Common myeloid progenitor, CD34-positive (primary cell): Measurements from ENCODE around the gene AFAP1L2.

Experiments used
- CTCF ChIA-PET: fragments of 350-600 bp; sonication (Branson Sonifier 250); formaldehyde crosslinking; loops from one replicate; lab custom pipeline; 2021; ENCODE audit warnings: antibody characterized with exemption; lab: Charles Lee
- POLR2A ChIA-PET: fragments of 350-600 bp; sonication (Branson Sonifier 250); formaldehyde crosslinking; loops from one replicate; lab custom pipeline; 2021; ENCODE audit warnings: antibody characterized with exemption; lab: Charles Lee
- DNase-seq, 3 donors: peaks; one replicate each; pipeline versions ENCODE4 v3.0.0 to v3.0.0-alpha.2; 2013
- H3K27ac ChIP-seq, 2 experiments: 1 replicate in 1 of 2; 2 replicates in 1 of 2; pipeline ENCODE4 v1.7.0; 2013; ENCODE audit warnings: inconsistent platforms in 2 of 2, low read length in 2 of 2, mild to moderate bottlenecking in 2 of 2, low read depth in 1 of 2, moderate library complexity in 1 of 2; ENCODE audit not compliant: severe bottlenecking in 2 of 2, insufficient read depth in 1 of 2, poor library complexity in 1 of 2
- H3K27me3 ChIP-seq, 5 experiments: replicated peaks in 2 of 5; 1 replicate in 3 of 5; 2 replicates in 2 of 5; pipeline versions ENCODE4 v1.6.1 to v1.7.0; 2013; ENCODE audit warnings: low read length in 4 of 5, mild to moderate bottlenecking in 2 of 5, moderate library complexity in 2 of 5, inconsistent platforms in 1 of 5; ENCODE audit not compliant: insufficient read depth in 5 of 5, control insufficient read depth in 4 of 5
- H3K36me3 ChIP-seq, 4 experiments: 1 replicate in 2 of 4; 2 replicates in 2 of 4; pipeline versions ENCODE4 v1.6.1 to v1.7.0; 2013; ENCODE audit warnings: low read length in 3 of 4, control low read depth in 1 of 4, mild to moderate bottlenecking in 1 of 4; ENCODE audit not compliant: control insufficient read depth in 4 of 4, insufficient read depth in 4 of 4
- H3K4me1 ChIP-seq, 4 experiments: 1 replicate in 3 of 4; 2 replicates in 1 of 4; pipeline versions ENCODE4 v1.6.1 to v1.7.1; 2013; ENCODE audit warnings: low read length in 3 of 4, mild to moderate bottlenecking in 3 of 4, control low read depth in 1 of 4, inconsistent platforms in 1 of 4, moderate library complexity in 1 of 4; ENCODE audit not compliant: control insufficient read depth in 4 of 4, insufficient read depth in 4 of 4; ENCODE audit errors: control extremely low read depth in 1 of 4
- H3K4me3 ChIP-seq, 7 experiments: 1 replicate in 4 of 7; 2 replicates in 3 of 7; pipeline versions ENCODE4 v1.5.1 to v1.7.0; 2013; ENCODE audit warnings: mild to moderate bottlenecking in 7 of 7, low read length in 6 of 7, moderate library complexity in 6 of 7, inconsistent platforms in 2 of 7, low read depth in 2 of 7, control low read depth in 1 of 7; ENCODE audit not compliant: insufficient read depth in 4 of 7, control insufficient read depth in 1 of 7; ENCODE audit errors: extremely low read depth in 1 of 7
- H3K9me3 ChIP-seq, 5 experiments: 1 replicate in 4 of 5; 2 replicates in 1 of 5; pipeline versions ENCODE4 v1.6.1 to v1.7.1; 2013; ENCODE audit warnings: low read length in 4 of 5, mild to moderate bottlenecking in 2 of 5, inconsistent platforms in 1 of 5, low read depth in 1 of 5, moderate library complexity in 1 of 5; ENCODE audit not compliant: control insufficient read depth in 4 of 5, insufficient read depth in 2 of 5; ENCODE audit errors: control extremely low read depth in 1 of 5
- WGBS: methylation state at CpG from one replicate; pipeline ENCODE4 v1.1.5; 2013; ENCODE audit not compliant: insufficient coverage; 5-methylcytosine and 5-hydroxymethylcytosine counted together

AFAP1L2 gene

DNA sequence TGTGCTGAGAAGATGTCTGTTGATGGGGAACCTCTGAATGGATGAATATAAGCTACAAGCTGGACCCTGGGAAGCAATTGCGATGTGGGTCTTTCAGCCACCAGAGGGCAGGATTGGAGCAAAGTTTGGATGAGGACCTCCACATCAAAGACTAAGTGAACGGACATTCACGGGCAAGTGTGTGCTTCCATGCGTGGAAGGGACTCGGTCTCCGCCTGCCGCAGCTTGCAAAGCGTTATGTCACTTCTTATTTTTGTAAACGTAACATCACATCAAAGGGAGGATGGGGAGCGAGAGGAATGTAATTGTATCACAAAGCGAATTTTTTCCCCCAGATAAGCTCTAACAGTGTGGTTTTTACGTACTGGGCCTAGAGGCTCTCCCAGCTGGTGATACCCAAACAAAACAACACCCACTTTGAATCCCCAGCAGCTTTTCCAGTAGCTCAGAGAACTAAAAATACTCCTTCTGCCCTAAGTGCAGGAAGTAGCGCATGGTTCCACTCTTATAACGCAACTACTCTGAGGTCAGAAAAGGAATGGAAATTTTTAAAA is 100.2 kb downstream of the AFAP1L2 start:
- H3K4me1 ChIP-seq = peaks cover 5 to 13% (median 10%) of the 10 kb centered on the region in 4 experiments
- peak overlapping the region in 1 of 2 experiments; percentile 39 for H3K27ac ChIP-seq
- peak; percentile 81 to 88 (median 84) for DNase-seq
- H3K36me3 ChIP-seq = peaks cover 0 to 18% (median 4%) of the 10 kb centered on the region in 4 experiments
- peaks cover 0 to 3% (median 0%) of the 10 kb centered on the region in 5 experiments for H3K27me3 ChIP-seq
- peak overlapping the region; percentile 51 to 96 (median 79) for H3K4me3 ChIP-seq
- H3K9me3 ChIP-seq = no peaks in the 10 kb centered on the region
- ChIA-PET CTCF (interaction anchor here (0.6 to 3.4 kb wide), 52 partner anchors 9 to 826 kb away, joined by 3 to 79 read pairs (median 4); partner anchors contain the start of gene FHIP2A), POLR2A (interaction anchor here (0.6 kb wide), 1 partner anchor 17 kb away, joined by 3 read pairs; no protein-coding TSS in a partner anchor)
- WGBS = 0% methylated on average over 11 of the region's 14 CpGs

DNA sequence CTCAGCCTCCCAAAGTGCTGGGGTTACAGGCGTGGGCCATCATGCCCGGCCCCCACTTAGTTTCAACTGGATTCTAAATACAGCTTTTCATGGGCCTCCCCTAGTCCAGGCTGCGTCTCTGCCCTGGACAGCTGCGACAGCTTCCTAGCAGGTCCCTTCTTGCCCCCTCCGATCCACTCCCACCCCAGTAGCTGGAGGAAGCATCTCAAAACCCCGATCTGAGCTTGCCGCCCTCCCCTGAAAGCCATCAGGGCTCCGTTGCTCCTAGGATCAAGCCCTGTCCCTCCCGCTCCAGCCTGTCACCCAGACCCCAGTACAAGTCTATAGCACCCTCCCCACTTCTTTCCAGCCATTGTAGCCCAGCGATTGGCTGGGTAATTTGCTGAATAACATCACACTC is 100.7 kb downstream of the AFAP1L2 start:
- ChIA-PET POLR2A (no interaction called here), CTCF (interaction anchor here (0.6 to 3.4 kb wide), 44 partner anchors 8 to 827 kb away, joined by 3 to 79 read pairs (median 5); partner anchors contain the start of gene FHIP2A)
- Histone ChIP-seq H3K4me3 (peak overlapping the region in 2 of 7 experiments; percentile 75 to 79), H3K27ac (no peak overlapping the region), H3K4me1 (peaks cover 5 to 13% (median 10%) of the 10 kb centered on the region in 4 experiments), H3K36me3 (peaks cover 0 to 22% (median 6%) of the 10 kb centered on the region in 4 experiments), H3K27me3 (peaks cover 0 to 3% (median 0%) of the 10 kb centered on the region in 5 experiments), H3K9me3 (no peaks in the 10 kb centered on the region)
- WGBS = 88% methylated on average over 8 of the region's 10 CpGs
- no peak for DNase-seq

DNA sequence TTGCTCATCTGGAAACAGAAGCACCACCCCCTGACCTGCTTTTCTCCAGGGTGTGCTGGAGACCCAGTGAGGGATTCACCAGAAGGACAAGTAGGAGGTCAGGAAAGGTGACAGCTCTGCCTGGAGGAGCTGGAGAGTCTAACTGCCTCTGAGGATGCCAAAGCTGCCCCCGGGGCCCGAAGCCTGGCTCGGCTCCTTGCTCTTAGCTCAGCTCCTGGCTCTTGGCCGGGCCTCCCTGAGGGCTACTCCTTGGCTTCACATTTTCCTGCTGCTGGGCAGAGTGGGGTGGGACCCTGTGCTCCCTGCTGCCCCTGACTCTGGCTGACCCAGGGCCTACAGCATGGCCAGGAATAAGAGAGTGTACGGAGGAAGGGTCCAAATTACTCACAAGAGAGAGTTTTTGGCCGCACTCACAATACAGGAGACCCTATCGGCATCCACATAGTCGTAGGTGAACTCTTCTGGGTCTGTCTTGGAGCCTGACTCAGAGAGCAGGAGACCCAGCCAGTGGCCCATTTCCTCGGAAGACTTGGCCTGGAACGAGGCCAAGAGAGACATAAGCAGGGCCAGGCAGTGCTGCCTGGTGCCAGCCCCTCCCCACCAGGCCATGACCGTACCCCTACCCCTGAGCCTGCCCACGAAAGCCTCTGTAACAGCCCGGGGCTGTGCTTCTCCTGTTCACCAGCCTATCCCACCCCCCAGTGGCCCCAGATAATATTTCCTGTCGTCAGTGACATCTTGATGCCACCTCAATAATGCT is 102.2 kb downstream of the AFAP1L2 start:
- no peak for DNase-seq
- no peaks in the 10 kb centered on the region for H3K27me3 ChIP-seq
- H3K27ac ChIP-seq = no peak overlapping the region
- 89% methylated on average over 9 of the region's 14 CpGs for WGBS
- CTCF ChIA-PET = interaction anchor here (0.9 to 3.4 kb wide), 9 partner anchors 10 to 156 kb away, joined by 4 to 79 read pairs (median 14); no protein-coding TSS in a partner anchor
- H3K36me3 ChIP-seq = peaks cover 0 to 33% (median 12%) of the 10 kb centered on the region in 4 experiments
- H3K4me1 ChIP-seq = peaks cover 5 to 13% (median 10%) of the 10 kb centered on the region in 4 experiments
- H3K9me3 ChIP-seq = no peaks in the 10 kb centered on the region
- no peak overlapping the region for H3K4me3 ChIP-seq
- POLR2A ChIA-PET = no interaction called here

DNA sequence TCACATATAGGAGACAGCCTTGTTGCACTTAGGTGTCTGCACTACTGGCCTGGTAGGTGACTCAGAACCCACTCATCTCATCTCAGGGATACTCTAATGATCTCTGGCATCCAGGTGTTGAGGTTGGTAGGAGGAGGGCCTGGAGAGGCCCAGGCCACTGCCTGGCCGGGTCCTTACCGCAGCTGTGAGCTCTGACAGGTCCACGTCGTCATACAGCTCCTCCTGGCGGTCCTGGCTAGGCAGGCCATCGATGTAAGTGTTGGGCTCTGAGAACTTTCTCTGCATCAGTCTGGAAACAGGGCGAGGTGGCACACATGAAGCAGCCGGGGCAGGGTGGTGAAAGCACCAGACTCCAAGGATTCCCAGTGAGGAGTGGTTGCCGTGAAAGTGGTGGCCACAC is 103.1 kb downstream of the AFAP1L2 start:
- DNase-seq = no peak
- peaks cover 5 to 13% (median 10%) of the 10 kb centered on the region in 4 experiments for H3K4me1 ChIP-seq
- H3K27me3 ChIP-seq = no peaks in the 10 kb centered on the region
- ChIA-PET CTCF (interaction anchor here (1.4 kb wide), 1 partner anchor 158 kb away, joined by 3 read pairs; no protein-coding TSS in a partner anchor), POLR2A (no interaction called here)
- peaks cover 0 to 7% (median 7%) of the 10 kb centered on the region in 5 experiments for H3K9me3 ChIP-seq
- no peak overlapping the region for H3K4me3 ChIP-seq
- 95% methylated on average over 9 of the region's 9 CpGs for WGBS
- peaks cover 0 to 42% (median 20%) of the 10 kb centered on the region in 4 experiments for H3K36me3 ChIP-seq
- H3K27ac ChIP-seq = no peak overlapping the region

DNA sequence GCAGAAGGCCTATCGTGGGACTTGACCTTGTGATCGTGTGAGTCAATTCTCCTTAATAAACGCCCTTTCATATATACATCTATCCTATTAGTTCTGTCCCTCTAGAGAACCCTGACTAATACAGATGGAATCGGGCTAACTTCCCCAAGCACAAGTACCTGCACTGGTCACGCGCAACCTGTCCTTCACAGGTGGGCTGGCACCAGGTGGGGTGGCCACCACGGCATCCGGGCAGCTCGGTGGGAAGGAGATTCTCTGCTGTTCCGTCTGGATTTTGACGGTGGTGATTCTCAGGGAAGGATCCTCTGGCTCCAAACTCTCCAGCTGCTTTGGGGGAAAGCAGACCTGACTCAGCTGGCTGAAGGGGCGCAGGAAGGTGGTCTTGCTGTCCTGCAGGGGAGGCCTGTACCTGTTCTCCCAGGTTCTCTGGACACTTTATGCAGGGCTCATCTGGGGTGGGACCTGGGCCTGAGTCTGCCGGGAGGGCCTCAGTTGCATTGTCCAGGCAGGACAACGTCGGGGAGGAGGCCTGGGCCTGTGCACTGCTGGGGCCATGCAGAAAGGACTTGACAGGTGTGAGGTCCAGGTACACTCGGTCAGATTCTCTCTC is 104.2 kb downstream of the AFAP1L2 start:
- Histone ChIP-seq H3K4me3 (no peak overlapping the region), H3K4me1 (peaks cover 5 to 10% (median 9%) of the 10 kb centered on the region in 4 experiments), H3K27ac (no peak overlapping the region), H3K36me3 (peaks cover 0 to 53% (median 25%) of the 10 kb centered on the region in 4 experiments), H3K9me3 (peaks cover 2 to 17% (median 17%) of the 10 kb centered on the region in 5 experiments), H3K27me3 (no peaks in the 10 kb centered on the region)
- CTCF ChIA-PET = interaction anchor here (1.4 kb wide), 1 partner anchor 159 kb away, joined by 3 read pairs; no protein-coding TSS in a partner anchor
- no peak for DNase-seq
- over 99% methylated on average over 14 of the region's 16 CpGs for WGBS
- POLR2A ChIA-PET = no interaction called here

DNA sequence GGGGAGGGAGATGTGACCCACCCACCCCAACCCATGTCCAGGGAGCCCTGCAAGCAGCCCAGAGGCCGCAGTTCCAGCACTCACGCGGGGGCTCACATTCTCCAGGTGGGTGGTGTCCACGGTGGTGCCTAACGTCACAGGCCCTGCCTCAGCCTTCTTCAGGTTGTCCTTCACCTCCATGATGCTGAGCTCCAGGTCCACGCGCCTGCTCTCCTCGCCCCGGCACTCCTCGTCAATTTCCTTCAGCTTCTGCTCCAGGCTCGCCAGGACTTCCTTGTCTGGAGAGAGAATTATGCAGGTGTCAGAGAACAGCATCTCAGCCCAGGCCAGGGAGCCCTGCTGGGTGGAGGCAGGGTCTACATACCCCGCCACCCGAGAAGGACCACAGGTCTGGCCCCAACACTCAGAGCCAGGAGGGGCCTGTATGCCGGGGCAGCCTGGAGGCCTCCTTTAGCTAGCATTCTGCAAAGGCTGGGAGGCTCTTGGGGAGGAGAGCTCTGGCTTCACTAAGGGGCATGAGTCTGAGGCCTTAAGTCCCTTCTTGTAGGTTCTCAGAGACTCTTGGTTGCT is 107.1 kb downstream of the AFAP1L2 start:
- WGBS = 97% methylated on average over 13 of the region's 14 CpGs
- H3K27me3 ChIP-seq = no peaks in the 10 kb centered on the region
- peaks cover 0 to 62% (median 25%) of the 10 kb centered on the region in 4 experiments for H3K36me3 ChIP-seq
- CTCF ChIA-PET = interaction anchor here (1.2 kb wide), 1 partner anchor 162 kb away, joined by 3 read pairs; no protein-coding TSS in a partner anchor
- H3K9me3 ChIP-seq = peaks cover 2 to 21% (median 17%) of the 10 kb centered on the region in 5 experiments
- no peak overlapping the region for H3K4me3 ChIP-seq
- no peak for DNase-seq
- no peak overlapping the region for H3K27ac ChIP-seq
- POLR2A ChIA-PET = interaction anchor here (0.8 kb wide), 1 partner anchor 91 kb away, joined by 3 read pairs; no protein-coding TSS in a partner anchor
- H3K4me1 ChIP-seq = no peaks in the 10 kb centered on the region
